ENCODE measurements around the gene NELFE.

DNA sequence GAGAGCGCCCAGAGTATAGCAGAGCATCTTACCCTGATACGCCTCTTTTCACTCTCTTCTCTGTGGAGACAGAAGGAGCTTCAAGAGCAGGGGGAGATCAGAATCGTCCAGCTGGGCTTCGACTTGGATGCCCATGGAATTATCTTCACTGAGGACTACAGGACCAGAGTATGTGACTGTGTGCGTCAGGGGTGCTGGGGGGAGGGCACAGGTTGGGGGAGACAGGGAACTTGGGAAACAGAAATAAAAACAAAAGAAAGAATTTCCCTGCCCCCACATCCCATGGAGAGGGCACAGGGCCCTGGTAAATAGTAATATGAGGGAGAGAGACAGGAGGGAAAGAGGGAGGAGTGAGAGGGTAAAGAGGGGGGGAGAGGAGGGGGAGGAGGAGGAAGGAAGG, 20.1 kb upstream of the NELFE start:
- no peak for TF ChIP-seq EZH2 (IDR thresholded peaks at IDR 0.05; ENCODE audit: insufficient read depth, poor library complexity, severe bottlenecking)
- no peak for TF ChIP-seq EZH2phosphoT487 (IDR thresholded peaks at IDR 0.05; ENCODE audit: insufficient read depth, low read depth)

All from GM23248 (cell line).